ENCODE data around the gene MYO1E. TPM values are rescaled to one million over a fixed set of nuclear protein-coding genes. Genes with fewer than 3 reads are reported as not detected.

Gene MYO1E
- total and polyA plus RNA-seq, 2 of the 4 experiments (the other 2 are of a cell fraction), result 13.4 to 37.3 TPM

GRCh38 chr15:59250249-59250648, 122.4 kb downstream of the MYO1E start:
- no peak for ATAC-seq (ENCODE audit: low read depth)
- POLR2A ChIA-PET (ENCODE audit: unreplicated experiment), result no interaction called here

More at GRCh38 chr15:59250249-59250648, 122.4 kb downstream of the MYO1E start:
- H3K4me3 ChIP-seq (ENCODE audit: insufficient read depth, low read depth, low read length), result no peak overlapping the region
- H4K91ac ChIP-seq (ENCODE audit: insufficient read depth, low read depth, low read length), result no peak overlapping the region
- no peaks in the 10 kb centered on the region for H3K36me3 ChIP-seq (ENCODE audit: control insufficient read depth, insufficient read depth, low read length)
- no peaks in the 10 kb centered on the region for H4K20me1 ChIP-seq (ENCODE audit: insufficient read depth, low read length)
- no peaks in the 10 kb centered on the region for H3K9me3 ChIP-seq (ENCODE audit: control insufficient read depth, insufficient read depth, low read length)
- H4K8ac ChIP-seq (ENCODE audit: low read depth in 2 of 2, low read length in 2 of 2), result no peak overlapping the region
- no peak overlapping the region for H3K23ac ChIP-seq (ENCODE audit: low read depth, low read length)
- 93% methylated on average over 5 of the region's 13 CpGs; no CpG with 5 or more reads in 1 of the 2 experiments for WGBS, 2 experiments (ENCODE audit: extremely low coverage in 2 of 2, insufficient read length in 1 of 2)
- no peak overlapping the region for H2BK5ac ChIP-seq (ENCODE audit: low read depth, low read length, poor library complexity, severe bottlenecking)
- no peaks in the 10 kb centered on the region for H3K4me1 ChIP-seq (ENCODE audit: control insufficient read depth, insufficient read depth, low read length)
- no peak overlapping the region for H4K5ac ChIP-seq (ENCODE audit: low read depth, low read length)
- CTCF ChIA-PET, result no interaction called here
- dilution Hi-C loops (cut with HindIII; ENCODE audit: low sequenced_read_pairs, unreplicated experiment) (no loop called here), intact Hi-C loops (cut with micrococcal nuclease) (no loop called here), in situ Hi-C loops (cut with MboI; ENCODE audit: low sequenced_read_pairs) (no loop called here)
- H3K9ac ChIP-seq (ENCODE audit: low read depth, low read length), result no peak overlapping the region
- no peaks in the 10 kb centered on the region for H3K27me3 ChIP-seq (ENCODE audit: control insufficient read depth, insufficient read depth, low read length)
- H2BK20ac ChIP-seq (ENCODE audit: low read depth, low read length), result no peak overlapping the region
- no TSS peak for BruUV-seq (replicated peaks)
- no peak for TF ChIP-seq BHLHE40 (IDR thresholded peaks at IDR 0.05; ENCODE audit: low read depth, low read length)
- no peak for TF ChIP-seq NFE2L2 (IDR thresholded peaks at IDR 0.05; ENCODE audit: low read depth, low read length)
- no peak for TF ChIP-seq USF2 (IDR thresholded peaks at IDR 0.05; ENCODE audit: low read depth, low read length)
- TF ChIP-seq ELK1 (IDR thresholded peaks at IDR 0.05; ENCODE audit: borderline replicate concordance, low read depth, low read length), result no peak
- no peak for TF ChIP-seq MAFK (IDR thresholded peaks at IDR 0.05; ENCODE audit: low read depth, low read length)
- no peak for TF ChIP-seq CTCF (conservative IDR thresholded peaks at IDR 0.05; ENCODE audit: low read depth, low read length)
- TF ChIP-seq MAZ (IDR thresholded peaks at IDR 0.05; ENCODE audit: borderline replicate concordance, low read depth, low read length), result no peak
- no peak for TF ChIP-seq RCOR1 (IDR thresholded peaks at IDR 0.05; ENCODE audit: insufficient replicate concordance, low read length)
- no peak for TF ChIP-seq CHD1 (IDR thresholded peaks at IDR 0.05; ENCODE audit: low read depth, low read length)
- TF ChIP-seq CEBPB (IDR thresholded peaks at IDR 0.05; ENCODE audit: low read depth, low read length), result no peak
- no peak for TF ChIP-seq MXI1 (IDR thresholded peaks at IDR 0.05; ENCODE audit: borderline replicate concordance, low read depth, low read length)
- no peak for TF ChIP-seq FOS (IDR thresholded peaks at IDR 0.05; ENCODE audit: low read depth, low read length)
- no peak for TF ChIP-seq POLR2A (IDR thresholded peaks at IDR 0.05; ENCODE audit: low read depth, low read length)
- TF ChIP-seq RFX5 (IDR thresholded peaks at IDR 0.05; ENCODE audit: low read depth, low read length), result no peak
- TF ChIP-seq SMC3 (IDR thresholded peaks at IDR 0.05; ENCODE audit: low read depth, low read length), result no peak
- no peak for TF ChIP-seq RAD21 (IDR thresholded peaks at IDR 0.05; ENCODE audit: low read length)
- H3K4ac ChIP-seq (ENCODE audit: low read depth, low read length), result no peak overlapping the region
- H3K27ac ChIP-seq (ENCODE audit: insufficient read depth, low read length), result no peak overlapping the region
- peaks cover 0 to 13% of the 10 kb centered on the region in 2 experiments; a peak in 3 of 4 replicates for H3K79me1 ChIP-seq (ENCODE audit: low read depth in 1 of 2, low read length in 2 of 2)
- H3K56ac ChIP-seq (ENCODE audit: extremely low read depth, insufficient read depth, low read length), result no peak overlapping the region
- no peak overlapping the region for H3K18ac ChIP-seq (ENCODE audit: low read depth, low read length)
- no peak overlapping the region for H2AK9ac ChIP-seq (replicated peaks; ENCODE audit: low read depth, low read length, poor library complexity)
- no peak overlapping the region for H2AFZ ChIP-seq (replicated peaks; ENCODE audit: low read length, poor library complexity)
- DNase-seq, result no peak
- H2BK15ac ChIP-seq (ENCODE audit: low read depth, low read length), result no peak overlapping the region
- no peak overlapping the region for H2BK120ac ChIP-seq (ENCODE audit: low read depth, low read length)
- H3K9me1 ChIP-seq (ENCODE audit: insufficient read depth, low read length), result no peaks in the 10 kb centered on the region
- no peak overlapping the region for H3K4me2 ChIP-seq (ENCODE audit: low read depth, low read length)
- H2AK5ac ChIP-seq (ENCODE audit: low read depth, low read length), result no peak overlapping the region
- H3K14ac ChIP-seq (replicated peaks; ENCODE audit: low read depth, low read length), result no peak overlapping the region

All from IMR-90 (cell line).